K562 treated with DMSO at 1 percent for 48 hours (cell line): Measurements from ENCODE around the gene B4GALT2. TPM values are rescaled to one million over a fixed set of nuclear protein-coding genes. Genes with fewer than 3 reads are reported as not detected.

Experiments
- total RNA-seq: library from RNA; unstranded; fragments of 300-600 nt; gene quantifications from 2 replicates; pipeline ENCODE4 v1.2.3, GENCODE V29; 2022; ENCODE audit warnings: low replicate concordance; ENCODE audit errors: extremely low read depth

The B4GALT2 gene, protein sequence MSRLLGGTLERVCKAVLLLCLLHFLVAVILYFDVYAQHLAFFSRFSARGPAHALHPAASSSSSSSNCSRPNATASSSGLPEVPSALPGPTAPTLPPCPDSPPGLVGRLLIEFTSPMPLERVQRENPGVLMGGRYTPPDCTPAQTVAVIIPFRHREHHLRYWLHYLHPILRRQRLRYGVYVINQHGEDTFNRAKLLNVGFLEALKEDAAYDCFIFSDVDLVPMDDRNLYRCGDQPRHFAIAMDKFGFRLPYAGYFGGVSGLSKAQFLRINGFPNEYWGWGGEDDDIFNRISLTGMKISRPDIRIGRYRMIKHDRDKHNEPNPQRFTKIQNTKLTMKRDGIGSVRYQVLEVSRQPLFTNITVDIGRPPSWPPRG
- not detected in 2 replicates for total RNA-seq

GRCh38 chr1:43978551-43979260 lies at the start of gene B4GALT2:
B4GALT2 (plus strand) TSS chr1:43979210; CDS start chr1:43981161, 1,951 bp downstream.

DNA sequence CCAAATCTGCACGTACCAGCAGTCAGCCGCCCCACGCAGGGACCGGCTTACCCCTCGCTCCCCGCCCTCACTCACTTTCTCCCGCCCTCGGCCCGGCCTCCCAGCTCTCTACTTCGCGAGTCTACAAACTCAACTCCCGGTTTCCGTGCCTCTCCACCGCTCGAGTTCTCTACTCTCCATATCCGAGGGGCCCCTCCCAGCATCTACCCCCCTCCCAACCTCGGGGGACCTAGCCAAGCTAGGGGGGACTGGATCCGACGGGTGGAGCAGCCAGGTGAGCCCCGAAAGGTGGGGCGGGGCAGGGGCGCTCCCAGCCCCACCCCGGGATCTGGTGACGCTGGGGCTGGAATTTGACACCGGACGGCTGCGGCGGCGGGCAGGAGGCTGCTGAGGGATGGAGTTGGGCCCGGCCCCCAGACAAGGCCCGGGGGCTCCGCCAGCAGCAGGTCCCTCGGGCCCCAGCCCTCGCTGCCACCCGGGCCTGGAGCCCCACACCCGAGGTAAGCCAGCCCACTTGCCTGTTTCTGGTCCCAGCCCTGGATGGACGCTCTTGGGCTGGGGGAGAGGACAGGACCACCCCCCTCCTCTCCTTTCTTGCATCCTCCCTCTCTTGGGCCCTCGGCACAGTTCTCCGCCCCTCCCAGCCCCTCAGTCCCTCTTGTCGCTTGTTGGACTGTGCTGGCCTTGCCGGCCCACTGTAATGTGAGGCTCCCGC lies 45.5 kb upstream of the B4GALT2 start, which contains the start of gene ARTN:
Gene ARTN (plus strand): TSS at position 416 of the 715 bp plus-strand sequence. CDS start 1,856 bp downstream, outside the sequence.

DNA sequence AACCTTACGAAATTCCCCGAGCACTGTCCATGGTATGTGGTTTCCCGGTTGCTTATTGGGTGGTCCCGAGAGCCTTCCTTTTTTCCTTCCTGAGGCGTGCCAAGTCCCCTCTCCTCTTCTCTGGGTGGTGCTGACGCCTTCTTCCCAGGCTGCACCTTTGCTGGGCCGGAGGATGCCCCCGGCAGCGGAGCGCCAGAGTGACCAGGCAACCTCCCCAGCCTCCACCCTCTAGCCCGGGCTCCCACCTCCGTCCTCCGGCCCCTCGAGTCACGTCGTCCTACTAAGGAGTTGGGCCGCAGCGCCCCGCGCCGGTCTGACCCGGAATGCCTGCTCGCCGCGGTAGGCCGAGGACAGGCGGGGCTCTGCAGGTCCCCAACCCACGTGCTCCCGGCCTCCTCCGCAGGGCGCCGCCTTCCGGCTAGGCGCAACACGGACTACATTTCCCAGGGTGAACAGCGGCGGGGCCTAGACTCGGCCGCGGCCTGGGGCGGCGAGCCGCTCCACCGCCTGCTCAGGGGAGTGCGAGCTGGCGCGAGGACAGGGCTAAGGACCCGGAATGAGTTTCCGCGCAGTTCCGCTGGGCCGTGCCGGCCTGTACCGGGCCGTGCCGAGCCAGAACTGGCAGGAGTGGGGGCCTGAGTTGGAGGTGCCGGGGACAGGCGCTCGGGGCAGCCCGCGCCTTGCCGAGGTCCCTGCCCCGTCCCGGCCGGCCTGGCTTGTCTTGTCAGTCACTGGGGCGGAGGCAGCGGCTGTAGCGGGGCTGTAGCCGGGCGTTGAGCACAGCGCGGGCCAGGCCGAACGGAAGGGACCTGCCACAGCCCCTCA lies 32.6 kb upstream of the B4GALT2 start, which contains the start of gene IPO13:
Gene IPO13 (plus strand): TSS at position 715 of the 825 bp plus-strand sequence. CDS start 651 bp downstream, outside the sequence.

GRCh38 chr1:43969746-43970466 lies 9.1 kb upstream of the B4GALT2 start, which contains the start of gene DPH2:
DPH2 (plus strand) TSS chr1:43970010; CDS start chr1:43970176, 166 bp downstream.

GRCh38 chr1:43974443-43975248 lies 4.4 kb upstream of the B4GALT2 start, which contains the start of gene ATP6V0B:
ATP6V0B (plus strand) TSS chr1:43974960; CDS start chr1:43975041, 81 bp downstream.

GRCh38 chr1:43991476-43992231 lies 12.6 kb downstream of the B4GALT2 start, which contains the start of gene CCDC24:
CCDC24 (plus strand) TSS chr1:43991599; CDS start chr1:43991879, 280 bp downstream.

GRCh38 chr1:44031252-44032169 lies 52.5 kb downstream of the B4GALT2 start, which contains the start of gene SLC6A9:
SLC6A9 (minus strand) TSS chr1:44031462; CDS start chr1:44024277, 7,185 bp downstream.

Other genes starting within 250 kb of the B4GALT2 start
- gene ARTN, start 45.4 kb upstream of the B4GALT2 start, total RNA-seq = not detected in 2 replicates
- gene IPO13, start 32.3 kb upstream of the B4GALT2 start, total RNA-seq = 93.2 TPM in 1 of 2 replicates, not detected in the other
- not detected in 2 replicates for gene DPH2, start 9.2 kb upstream of the B4GALT2 start, total RNA-seq
- 748 TPM in 1 of 2 replicates, not detected in the other for gene ATP6V0B, start 4.2 kb upstream of the B4GALT2 start, total RNA-seq
- not detected in 2 replicates for gene CCDC24, start 12.4 kb downstream of the B4GALT2 start, total RNA-seq
- not detected in 2 replicates for gene SLC6A9, start 52.3 kb downstream of the B4GALT2 start, total RNA-seq
- not detected in 2 replicates for gene KLF17, start 139.6 kb downstream of the B4GALT2 start, total RNA-seq
- gene KLF18, start 162.4 kb downstream of the B4GALT2 start, total RNA-seq = not detected in 2 replicates
- gene DMAP1, start 234.3 kb downstream of the B4GALT2 start, total RNA-seq = not detected in 2 replicates